Measurements from ENCODE around the gene LSAMP.

LSAMP gene

DNA sequence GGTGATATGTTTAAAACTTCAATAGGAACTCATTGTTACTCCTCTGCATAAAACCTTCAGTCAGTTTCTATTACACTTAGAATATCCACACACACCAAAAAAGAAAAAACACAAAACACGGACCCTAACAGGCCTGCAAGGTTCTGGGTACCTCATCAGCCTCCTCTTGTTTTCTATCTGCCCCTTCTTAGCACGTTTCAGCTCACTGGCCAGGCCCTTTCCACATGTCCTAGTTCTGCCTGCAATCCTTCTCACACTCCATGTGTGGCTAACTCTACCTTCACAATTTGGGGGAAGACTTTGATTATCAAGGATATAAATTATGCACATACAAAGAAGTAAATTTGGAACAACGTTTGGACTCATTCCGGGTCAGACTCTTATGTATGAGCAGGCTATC lies 376.3 kb downstream of the LSAMP start:
- no peak for TF ChIP-seq CTCF (IDR thresholded peaks at IDR 0.05; ENCODE audit: borderline replicate concordance, extremely low read depth, low read length, poor library complexity, severe bottlenecking)
- TF ChIP-seq EZH2 (IDR thresholded peaks at IDR 0.05; ENCODE audit: borderline replicate concordance, low read depth, low read length, severe bottlenecking): no peak
- Histone ChIP-seq H2AFZ (ENCODE audit: low read depth, low read length) (no peak overlapping the region), H3K79me2 (ENCODE audit: insufficient read depth, low read length) (no peaks in the 10 kb centered on the region), H3K9ac (ENCODE audit: low read depth, low read length) (no peak overlapping the region), H3K9me3 (ENCODE audit: insufficient read depth, low read length, severe bottlenecking) (no peaks in the 10 kb centered on the region), H3K4me2 (ENCODE audit: insufficient read depth, low read length) (no peak overlapping the region), H3K4me3 (ENCODE audit: low read depth in 1 of 2, low read length in 2 of 2) (no peak overlapping the region), H3K4me1 (ENCODE audit: insufficient read depth, low read length) (no peaks in the 10 kb centered on the region), H3K27ac (ENCODE audit: low read length) (no peak overlapping the region), H3K36me3 (ENCODE audit: insufficient read depth, low read length) (no peaks in the 10 kb centered on the region), H4K20me1 (ENCODE audit: insufficient read depth, low read length) (no peaks in the 10 kb centered on the region), H3K27me3 (ENCODE audit: insufficient read depth, low read length, poor library complexity) (no peaks in the 10 kb centered on the region)
- ATAC-seq (ENCODE audit: insufficient read depth, low read depth) (no peak), DNase-seq (no peak)

DNA sequence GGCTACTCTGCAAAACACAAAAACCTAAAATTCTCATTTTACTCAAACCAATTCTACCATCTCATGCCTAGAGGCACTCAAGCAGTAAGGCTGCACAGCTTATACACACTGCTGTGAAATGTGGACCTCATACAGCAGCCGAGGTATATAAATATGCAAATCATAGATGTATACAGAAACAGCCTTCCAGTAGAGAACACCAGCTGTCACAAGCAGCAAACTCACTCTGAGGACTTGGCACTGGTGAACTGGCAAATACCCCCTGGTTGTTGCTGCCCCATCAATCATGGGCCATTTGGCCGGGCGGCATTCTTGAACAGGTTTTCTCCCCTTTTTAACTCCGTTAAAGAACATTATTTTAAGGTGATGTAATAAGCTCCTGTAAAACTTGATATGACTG lies 378.0 kb downstream of the LSAMP start:
- Histone ChIP-seq H3K36me3 (ENCODE audit: insufficient read depth, low read length) (no peaks in the 10 kb centered on the region), H3K79me2 (ENCODE audit: insufficient read depth, low read length) (no peaks in the 10 kb centered on the region), H4K20me1 (ENCODE audit: insufficient read depth, low read length) (no peaks in the 10 kb centered on the region), H2AFZ (ENCODE audit: low read depth, low read length) (no peak overlapping the region), H3K4me1 (ENCODE audit: insufficient read depth, low read length) (no peaks in the 10 kb centered on the region), H3K9me3 (ENCODE audit: insufficient read depth, low read length, severe bottlenecking) (no peaks in the 10 kb centered on the region), H3K27ac (ENCODE audit: low read length) (no peak overlapping the region), H3K9ac (ENCODE audit: low read depth, low read length) (no peak overlapping the region), H3K27me3 (ENCODE audit: insufficient read depth, low read length, poor library complexity) (no peaks in the 10 kb centered on the region), H3K4me3 (ENCODE audit: low read depth in 1 of 2, low read length in 2 of 2) (no peak overlapping the region), H3K4me2 (ENCODE audit: insufficient read depth, low read length) (no peak overlapping the region)
- no peak for DNase-seq
- ATAC-seq (ENCODE audit: insufficient read depth, low read depth): no peak
- TF ChIP-seq EZH2 (IDR thresholded peaks at IDR 0.05; ENCODE audit: borderline replicate concordance, low read depth, low read length, severe bottlenecking) (no peak), CTCF (IDR thresholded peaks at IDR 0.05; ENCODE audit: borderline replicate concordance, extremely low read depth, low read length, poor library complexity, severe bottlenecking) (no peak)

GRCh38 chr3:116065501-116065900 lies 379.8 kb downstream of the LSAMP start:
- Histone ChIP-seq H4K20me1 (ENCODE audit: insufficient read depth, low read length) (no peaks in the 10 kb centered on the region), H3K4me3 (ENCODE audit: low read depth in 1 of 2, low read length in 2 of 2) (no peak overlapping the region), H3K27me3 (ENCODE audit: insufficient read depth, low read length, poor library complexity) (no peaks in the 10 kb centered on the region), H3K27ac (ENCODE audit: low read length) (no peak overlapping the region), H3K4me2 (ENCODE audit: insufficient read depth, low read length) (no peak overlapping the region), H3K9ac (ENCODE audit: low read depth, low read length) (no peak overlapping the region), H3K4me1 (ENCODE audit: insufficient read depth, low read length) (no peaks in the 10 kb centered on the region), H3K36me3 (ENCODE audit: insufficient read depth, low read length) (no peaks in the 10 kb centered on the region), H3K79me2 (ENCODE audit: insufficient read depth, low read length) (no peaks in the 10 kb centered on the region), H2AFZ (ENCODE audit: low read depth, low read length) (no peak overlapping the region), H3K9me3 (ENCODE audit: insufficient read depth, low read length, severe bottlenecking) (no peaks in the 10 kb centered on the region)
- ATAC-seq (ENCODE audit: insufficient read depth, low read depth) (no peak), DNase-seq (no peak)
- TF ChIP-seq EZH2 (IDR thresholded peaks at IDR 0.05; ENCODE audit: borderline replicate concordance, low read depth, low read length, severe bottlenecking) (no peak), CTCF (IDR thresholded peaks at IDR 0.05; ENCODE audit: borderline replicate concordance, extremely low read depth, low read length, poor library complexity, severe bottlenecking) (no peak)

GRCh38 chr3:116064646-116065045 lies 380.6 kb downstream of the LSAMP start:
- Histone ChIP-seq H3K79me2 (ENCODE audit: insufficient read depth, low read length) (no peaks in the 10 kb centered on the region), H2AFZ (ENCODE audit: low read depth, low read length) (no peak overlapping the region), H4K20me1 (ENCODE audit: insufficient read depth, low read length) (no peaks in the 10 kb centered on the region), H3K27me3 (ENCODE audit: insufficient read depth, low read length, poor library complexity) (no peaks in the 10 kb centered on the region), H3K9me3 (ENCODE audit: insufficient read depth, low read length, severe bottlenecking) (no peaks in the 10 kb centered on the region), H3K27ac (ENCODE audit: low read length) (no peak overlapping the region), H3K4me3 (ENCODE audit: low read depth in 1 of 2, low read length in 2 of 2) (no peak overlapping the region), H3K36me3 (ENCODE audit: insufficient read depth, low read length) (no peaks in the 10 kb centered on the region), H3K4me1 (ENCODE audit: insufficient read depth, low read length) (no peaks in the 10 kb centered on the region), H3K4me2 (ENCODE audit: insufficient read depth, low read length) (no peak overlapping the region), H3K9ac (ENCODE audit: low read depth, low read length) (no peak overlapping the region)
- TF ChIP-seq CTCF (IDR thresholded peaks at IDR 0.05; ENCODE audit: borderline replicate concordance, extremely low read depth, low read length, poor library complexity, severe bottlenecking) (no peak), EZH2 (IDR thresholded peaks at IDR 0.05; ENCODE audit: borderline replicate concordance, low read depth, low read length, severe bottlenecking) (no peak)
- ATAC-seq (ENCODE audit: insufficient read depth, low read depth) (no peak), DNase-seq (no peak)

Measured in DND-41 (cell line).